ENCODE data around the gene RNF39.

RNF39 gene

DNA sequence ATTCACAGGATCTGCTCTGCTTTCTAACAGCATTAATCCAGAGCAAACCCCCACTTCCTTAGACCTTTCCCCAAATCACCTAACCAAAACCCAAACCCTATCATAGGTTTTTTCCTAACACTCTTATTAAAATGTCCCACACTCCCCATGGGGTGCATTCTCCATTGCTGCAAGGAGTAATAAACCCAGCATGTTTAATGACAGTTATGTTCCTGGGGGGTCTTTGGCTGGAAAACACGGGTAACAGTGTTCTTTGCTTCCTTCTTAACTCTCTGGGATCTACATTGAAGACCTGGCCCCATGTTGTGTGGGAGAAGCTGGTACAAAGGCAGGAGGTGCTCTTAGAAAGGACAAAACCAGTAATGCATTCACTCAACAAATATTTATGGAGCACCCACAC is 21.3 kb upstream of the RNF39 start:
- no peak for DNase-seq

DNA sequence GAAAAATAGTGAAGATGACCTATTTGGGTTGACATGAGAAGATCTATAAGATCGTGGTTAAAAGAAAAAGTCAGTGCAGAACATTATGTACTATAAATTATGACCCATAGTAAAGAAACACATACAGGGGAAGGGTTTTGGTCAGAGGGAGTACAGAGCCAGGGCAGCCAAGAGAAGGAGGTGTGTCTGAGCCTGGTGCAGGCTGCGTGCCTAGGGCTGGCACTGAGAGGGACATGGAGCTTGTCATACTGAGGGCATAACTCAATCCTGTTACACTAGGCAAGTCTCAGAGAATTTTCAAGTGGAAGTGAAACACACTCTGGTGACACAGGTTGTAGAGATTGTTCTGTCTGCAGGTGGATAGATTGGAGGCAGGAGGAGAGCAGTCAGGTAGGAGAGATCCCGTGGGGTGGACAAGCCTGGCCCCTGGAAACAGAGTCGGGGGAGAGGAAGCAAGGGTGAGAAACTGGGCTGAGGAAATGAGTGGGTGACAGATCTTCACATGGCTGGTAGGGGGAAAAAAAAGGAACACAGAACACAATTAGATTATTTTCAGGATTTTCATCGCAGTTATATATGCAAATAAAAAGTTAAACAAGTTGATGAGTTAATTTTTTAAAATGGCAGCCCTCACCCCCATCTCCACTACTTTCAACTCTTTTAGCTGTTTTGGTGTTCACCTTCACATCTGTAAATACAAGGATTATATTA is 18.5 kb upstream of the RNF39 start:
- no peak for DNase-seq

DNA sequence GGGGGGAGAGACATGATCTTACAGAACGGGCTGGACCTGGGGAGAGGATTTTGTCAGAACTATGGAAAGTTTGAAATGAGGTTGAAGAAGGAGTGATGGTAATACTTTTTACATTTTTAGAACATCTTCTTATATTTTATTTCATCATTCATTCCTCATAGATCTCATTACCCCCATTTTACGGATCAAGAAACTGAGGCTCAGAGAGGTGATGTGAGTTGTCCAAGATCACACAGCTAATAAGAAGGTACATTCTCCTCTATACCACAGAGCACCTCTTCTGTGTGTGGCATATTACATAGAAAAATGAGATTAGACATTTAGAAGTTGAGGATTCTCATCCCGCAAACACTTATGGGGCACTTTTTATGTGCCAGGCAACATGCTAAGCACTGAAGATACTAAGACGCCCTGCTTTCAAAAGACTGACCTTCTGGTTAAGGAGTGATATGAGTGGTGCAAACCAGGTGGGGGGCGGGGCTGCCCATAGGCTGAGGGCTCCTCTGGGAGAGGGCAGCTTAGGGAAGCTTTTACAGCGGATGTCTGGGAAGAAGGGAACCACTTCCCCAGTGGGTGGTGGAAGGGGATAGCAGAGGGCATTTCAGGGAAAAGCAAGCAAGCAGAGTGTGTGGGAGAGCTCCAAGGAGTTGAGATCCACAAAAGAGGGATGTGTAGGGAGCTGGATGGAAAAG is 17.4 kb upstream of the RNF39 start:
- no peak for DNase-seq

DNA sequence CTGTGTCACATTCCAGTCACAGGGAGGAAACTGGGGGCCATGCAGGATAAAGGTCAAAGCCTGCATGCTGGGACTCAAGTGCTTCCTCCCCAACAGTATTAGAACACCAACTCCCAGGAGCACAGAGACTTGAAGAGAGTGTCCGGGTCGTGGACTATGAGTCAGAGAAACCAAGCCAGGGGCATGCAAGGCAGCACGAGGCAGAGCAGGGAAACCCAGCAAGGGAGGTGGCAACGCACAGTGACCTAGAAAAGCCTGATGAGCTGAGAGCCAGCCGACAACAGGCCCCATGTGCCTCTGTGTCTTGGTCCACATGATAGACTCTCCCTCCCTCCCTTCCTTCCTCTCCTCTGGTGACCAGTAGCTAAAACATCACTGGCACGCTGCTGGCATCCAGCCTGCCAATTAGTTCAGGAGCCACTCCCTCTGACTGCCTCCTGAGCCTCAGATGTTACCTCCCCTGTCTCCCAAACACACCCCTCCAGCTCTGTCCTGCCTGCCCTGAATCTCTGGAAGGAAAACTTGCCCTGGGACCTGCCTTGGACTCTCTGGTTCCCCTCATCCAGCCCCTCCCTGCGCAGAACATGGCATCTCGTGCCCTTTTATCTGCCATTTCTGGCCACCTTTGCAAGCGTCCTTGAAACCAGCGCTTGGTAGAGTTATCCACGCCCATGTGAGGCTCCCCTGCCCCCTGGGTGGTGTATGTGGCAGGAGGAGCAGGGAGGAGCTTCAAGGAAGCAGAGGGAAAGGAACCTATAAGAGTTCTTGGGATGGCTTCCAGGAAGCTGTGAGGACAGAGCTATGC is 16.2 kb upstream of the RNF39 start:
- no peak for DNase-seq

- DNase-seq: no peak
These were observed 12.3 kb upstream of the RNF39 start for GRCh38 chr6:30087876-30088275.

GRCh38 chr6:30077218-30077617 is 1.6 kb upstream of the RNF39 start:
- no peak for DNase-seq

GRCh38 chr6:30075790-30076732 is 492 bp upstream of the RNF39 start:
- no peak for DNase-seq

DNA sequence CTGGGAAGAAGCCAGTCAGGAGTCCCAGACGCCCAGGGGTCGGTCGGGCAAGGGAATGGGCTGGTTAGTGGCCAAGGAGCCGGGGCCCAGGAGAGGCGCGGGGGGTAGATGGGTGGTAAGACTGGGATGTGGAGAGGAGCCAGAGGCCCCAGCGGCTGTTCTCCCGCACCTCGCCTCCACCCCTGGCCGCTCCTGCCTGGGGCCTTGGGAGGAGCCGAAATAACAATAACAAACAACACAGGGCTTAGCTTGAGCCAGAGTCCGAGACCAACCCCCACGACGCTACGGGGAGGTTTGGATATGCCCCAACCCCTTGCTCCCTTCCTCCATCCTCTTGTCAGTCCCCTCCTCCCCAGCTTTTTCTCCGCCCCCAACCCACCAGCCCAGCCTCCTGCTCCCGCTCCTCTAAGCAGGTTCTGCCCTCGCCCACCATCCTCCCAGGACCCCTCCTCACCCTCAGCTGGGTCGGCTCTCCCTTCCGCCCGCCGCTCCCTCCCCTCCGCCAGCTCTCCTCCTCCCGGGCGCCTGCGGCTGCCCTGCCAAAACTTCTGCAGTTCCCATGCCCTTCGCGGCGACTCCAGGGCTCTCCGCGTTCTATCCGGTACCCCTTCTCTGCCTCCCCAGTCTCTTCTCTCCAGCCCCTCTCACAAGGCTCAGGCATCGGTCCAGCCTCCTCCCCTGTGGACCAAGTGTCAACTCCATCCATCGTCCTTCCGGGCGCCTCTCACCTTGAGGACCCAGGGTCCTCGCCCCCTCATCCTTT is 1.1 kb downstream of the RNF39 start:
- no peak for DNase-seq

DNA sequence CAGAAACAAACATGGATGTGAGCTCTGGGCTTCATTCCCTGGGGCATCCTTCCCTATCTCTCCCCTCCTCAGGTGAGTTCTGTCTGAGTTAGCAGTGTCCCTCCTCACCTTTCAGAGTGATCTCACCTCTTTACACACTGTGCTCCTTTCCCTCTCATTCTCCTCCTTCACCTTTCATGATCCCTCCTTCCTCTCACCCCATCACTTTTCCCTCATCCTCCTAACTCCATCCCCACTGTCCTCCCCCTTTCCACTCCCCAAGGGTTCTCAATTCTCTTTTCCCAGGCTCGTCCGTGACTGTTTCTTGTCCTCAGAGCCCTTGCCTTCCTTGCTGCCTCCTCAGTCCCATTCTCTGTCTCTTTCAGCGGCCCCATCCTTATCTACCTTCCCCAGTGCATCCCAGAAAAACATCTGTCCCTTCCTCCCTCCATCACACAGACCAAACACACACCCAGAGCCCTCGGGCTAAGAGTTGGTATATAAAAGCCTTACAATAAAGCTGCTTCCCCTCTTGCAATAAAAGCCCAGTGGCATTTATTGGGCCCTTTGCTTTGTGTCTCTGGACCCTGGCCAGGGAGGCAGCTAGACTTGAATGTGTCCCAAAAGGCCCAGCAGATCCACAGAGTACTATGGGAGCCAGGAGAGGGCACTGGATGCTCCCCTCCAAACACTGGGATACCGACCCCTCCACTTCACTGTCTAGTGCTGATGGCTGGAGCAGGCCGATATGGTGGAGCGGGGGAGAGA is 1.9 kb downstream of the RNF39 start:
- DNase-seq: no peak

DNA sequence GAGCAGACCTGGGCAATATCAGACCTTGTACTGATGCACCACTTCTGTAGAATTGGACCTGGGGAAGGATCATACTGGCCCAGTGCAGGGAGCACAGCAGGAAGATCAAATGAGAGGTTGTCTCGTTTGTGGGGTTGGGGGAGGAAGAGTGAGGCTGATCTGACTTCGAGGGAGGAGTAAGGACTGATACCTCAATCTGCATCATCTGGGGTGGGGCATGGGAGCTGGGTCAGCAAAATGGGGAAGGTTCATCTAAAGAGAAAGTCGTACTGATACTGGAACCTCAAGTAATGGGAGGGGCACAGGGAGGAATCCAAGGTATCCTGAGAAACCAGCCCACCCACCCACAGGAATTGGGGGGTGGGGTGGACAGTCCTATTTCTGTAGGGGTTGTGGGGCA is 3.7 kb downstream of the RNF39 start:
- no peak for DNase-seq

- DNase-seq: no peak
These were observed 4.3 kb downstream of the RNF39 start for GRCh38 chr6:30071081-30071818.

DNA sequence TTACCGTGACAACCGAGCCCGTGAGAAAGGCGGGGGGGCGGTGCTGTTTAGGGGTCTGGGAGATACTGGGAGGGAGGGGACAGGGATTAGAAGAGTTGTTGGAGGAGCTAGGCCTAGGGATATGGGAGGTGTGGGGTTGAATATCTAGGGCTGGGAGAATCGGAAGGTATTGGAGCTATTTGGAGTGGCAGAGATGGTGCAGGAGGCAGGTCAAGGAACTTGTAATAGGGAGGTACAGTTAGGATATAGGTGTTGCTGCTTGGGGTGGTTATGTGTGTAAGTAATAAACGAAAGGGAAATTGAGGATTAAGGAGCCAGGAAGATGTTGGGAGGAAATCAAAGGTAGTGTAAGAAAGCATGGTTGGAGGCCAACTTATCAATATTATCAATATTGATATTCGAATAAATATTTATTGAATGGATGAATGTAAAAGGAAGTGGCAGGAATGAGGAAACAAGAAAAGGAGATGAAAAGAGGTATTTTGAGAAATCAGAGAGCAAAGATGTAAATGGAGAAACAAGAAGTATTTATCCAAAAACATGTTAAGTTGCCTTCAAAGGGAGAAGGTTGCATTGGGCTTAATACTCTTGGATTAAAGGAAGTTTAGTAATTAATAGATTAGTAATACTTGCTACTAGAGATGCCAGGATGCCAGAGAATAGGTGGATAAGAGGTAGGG is 8.0 kb downstream of the RNF39 start:
- no peak for DNase-seq

- DNase-seq: peak; percentile 97
These were observed 8.8 kb downstream of the RNF39 start, which contains the start of gene PPP1R11 for GRCh38 chr6:30066577-30067459. Gene PPP1R11, plus strand, starts transcription at chr6:30067198. Its CDS starts 213 bp downstream, at chr6:30067411.

GRCh38 chr6:30066082-30066481 is 9.5 kb downstream of the RNF39 start:
- no peak for DNase-seq

DNA sequence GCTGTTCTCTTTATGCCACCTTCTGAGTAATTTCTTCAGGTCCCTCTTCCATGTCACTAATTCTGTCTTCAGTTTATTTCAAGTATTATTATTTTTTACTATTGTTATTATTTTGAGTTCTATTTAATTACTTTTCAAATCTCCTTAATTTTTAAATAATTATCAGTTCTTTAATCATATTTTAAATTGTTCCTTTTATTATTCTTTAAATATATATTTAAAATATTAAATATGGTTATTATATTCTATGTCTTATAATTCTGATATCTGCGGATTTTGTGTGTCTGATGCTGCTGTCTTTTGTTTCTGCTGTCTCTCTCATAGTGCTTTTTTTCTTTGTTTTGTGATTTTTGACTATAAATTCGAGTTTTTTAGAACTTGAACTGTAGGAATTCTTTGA is 12.3 kb downstream of the RNF39 start:
- no peak for DNase-seq

- DNase-seq: no peak
These were observed 12.9 kb downstream of the RNF39 start for GRCh38 chr6:30062471-30063178.

DNA sequence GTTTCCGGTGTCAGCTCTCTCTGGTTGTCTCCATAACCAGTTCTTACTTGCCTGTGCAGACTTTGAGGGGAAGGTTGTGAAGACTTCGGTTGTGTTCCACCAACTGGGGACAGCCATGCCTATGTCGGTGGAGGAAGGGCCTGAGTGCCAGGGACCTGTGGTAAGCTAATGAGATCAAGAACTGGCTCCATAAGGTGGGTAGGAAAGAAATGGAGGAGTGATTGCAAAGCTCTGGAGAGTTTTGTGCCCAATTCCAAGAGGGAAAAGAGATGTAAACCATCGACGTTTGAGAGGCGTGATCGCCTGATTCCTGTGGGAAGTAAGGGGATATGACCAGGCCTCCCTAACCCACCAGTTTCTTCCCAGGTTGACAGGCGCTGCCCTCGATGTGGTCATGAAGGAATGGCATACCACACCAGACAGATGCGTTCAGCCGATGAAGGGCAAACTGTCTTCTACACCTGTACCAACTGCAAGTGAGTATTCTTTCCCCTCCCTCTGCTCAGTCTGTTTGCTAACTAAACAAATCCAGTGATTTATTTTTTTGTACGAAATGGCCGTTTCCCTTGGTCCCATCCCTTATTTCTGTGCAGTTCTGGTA is 13.6 kb downstream of the RNF39 start:
- DNase-seq: no peak

Measured in activated CD4-positive, alpha-beta T cell treated with anti-CD3 and anti-CD28 coated beads, Interleukin-2, amount 50 U/mL, for 1 hour (primary cell).